Spleen (tissue), 13 donors: ENCODE results near the gene ZDHHC21. TPM values are rescaled to one million over a fixed set of nuclear protein-coding genes. Genes with fewer than 3 reads are reported as not detected.

Experiments used
- DNase-seq: peaks from one replicate; pipeline ENCODE4 v3.0.0-alpha.2; 2020
- H3K27ac ChIP-seq, 8 donors: fragments of 200-600 bp; sonication (generic) in 7 of 8; 1 replicate in 4 of 8; 2 replicates in 4 of 8; pipeline versions ENCODE4 v1.5.0 to v1.8.0; 2016 to 2021; ENCODE audit warnings: inconsistent platforms in 4 of 8, mild to moderate bottlenecking in 4 of 8, moderate library complexity in 1 of 8
- H3K27me3 ChIP-seq, 7 donors: fragments of 200-600 bp; sonication (generic) in 6 of 7; replicated peaks in 1 of 7; 1 replicate in 4 of 7; 2 replicates in 3 of 7; pipeline versions ENCODE4 v1.5.0 to v1.8.0; 2016 to 2021; ENCODE audit warnings: inconsistent platforms in 3 of 7, mild to moderate bottlenecking in 1 of 7
- H3K36me3 ChIP-seq, 6 donors: fragments of 200-600 bp; sonication (generic) in 5 of 6; 1 replicate in 4 of 6; 2 replicates in 2 of 6; pipeline versions ENCODE4 v1.5.0 to v1.8.0; 2016 to 2021; ENCODE audit warnings: inconsistent platforms in 2 of 6
- H3K4me1 ChIP-seq, 6 donors: fragments of 200-600 bp; sonication (generic) in 5 of 6; 1 replicate in 3 of 6; 2 replicates in 3 of 6; pipeline versions ENCODE4 v1.5.0 to v1.8.0; 2016 to 2021; ENCODE audit warnings: inconsistent platforms in 3 of 6
- H3K4me3 ChIP-seq, 8 donors: fragments of 200-600 bp; sonication (generic) in 7 of 8; 1 replicate in 4 of 8; 2 replicates in 4 of 8; pipeline versions ENCODE4 v1.5.0 to v1.8.0; 2016 to 2021; ENCODE audit warnings: inconsistent platforms in 4 of 8, mild to moderate bottlenecking in 4 of 8, moderate library complexity in 2 of 8
- H3K9me3 ChIP-seq, 8 donors: fragments of 200-600 bp; sonication (generic) in 7 of 8; 1 replicate in 4 of 8; 2 replicates in 4 of 8; pipeline versions ENCODE4 v1.5.0 to v1.8.0; 2016 to 2021; ENCODE audit warnings: inconsistent platforms in 4 of 8
- POLR2A ChIP-seq, 3 donors: fragments of 450-650 bp; IDR thresholded peaks; one replicate each; pipeline ENCODE4 v1.5.1; 2017; ENCODE audit warnings: antibody characterized with exemption in 3 of 3, mild to moderate bottlenecking in 1 of 3
- POLR2AphosphoS5 ChIP-seq, 3 donors: sonication (generic); formaldehyde crosslinking; IDR thresholded peaks; one replicate each; pipeline ENCODE4 v1.5.1; 2017; ENCODE audit warnings: antibody characterized with exemption in 3 of 3
- WGBS, 5 donors: extraction: QIAGEN DNeasy Blood & Tissue Kit in 3 of 5; methylation state at CpG; one replicate each; pipeline versions ENCODE4 v1.1.5 to v1.1.7; 2013 to 2018; 5-methylcytosine and 5-hydroxymethylcytosine counted together
- intact Hi-C: fragments of 100-400 bp; cut with DNase I; formaldehyde crosslinking; loops from one replicate; pipeline ENCODE4 v1.15.0; 2023; ENCODE audit warnings: low total_unique reads
- long read RNA-seq, 2 donors: transcript quantifications; one replicate each; lab custom pipeline, GENCODE V29; 2026
- polyA plus RNA-seq, 3 donors: library from polyadenylated mRNA; stranded (reverse); fragments of 200-250 nt; gene quantifications; one replicate each; pipeline ENCODE4 v1.2.1, GENCODE V29; 2013
- total RNA-seq, 7 donors: library from RNA; depleted of rRNA in 3 of 7; stranded (reverse); fragments of >200 nt in 3 of 7; fragmentation: NEBNext Ultra II Directional in 4 of 7; extraction: Animal tissue kit (Norgen Biotek cat#: 25700) in 4 of 7; gene quantifications; one replicate each; pipeline versions ENCODE4 v1.1.0 to v1.2.1, GENCODE V29; 2016 to 2021
- TF ChIP-seq, protein P1 (sequence below), 11 experiments: fragments of 200-600 bp in 7 of 11; fragments of 450-650 bp in 4 of 11; sonication (generic) in 4 of 11; IDR thresholded peaks in 8 of 11; conservative IDR thresholded peaks in 3 of 11; 1 replicate in 7 of 11; 2 replicates in 4 of 11; pipeline versions ENCODE4 v1.4.0 to v1.8.0; 2016 to 2021; ENCODE audit warnings: antibody characterized with exemption in 11 of 11, inconsistent platforms in 4 of 11, mild to moderate bottlenecking in 1 of 11
- donor health status: healthy with polysubstance abuse.
- donor health status: DM: no; HTN: no; CAD: no; lungs with moderate emphysema.
- donor health status: DM: no; HTN: no; CAD: no.
- donor health status: Bipolar disorder and iron deficiency.
- donor health status: healthy.
- donor health status: DM: no; HTN: no; CAD: no.
- donor health status: DM: yes; HTN: yes; CAD: no.

The ZDHHC21 gene, protein sequence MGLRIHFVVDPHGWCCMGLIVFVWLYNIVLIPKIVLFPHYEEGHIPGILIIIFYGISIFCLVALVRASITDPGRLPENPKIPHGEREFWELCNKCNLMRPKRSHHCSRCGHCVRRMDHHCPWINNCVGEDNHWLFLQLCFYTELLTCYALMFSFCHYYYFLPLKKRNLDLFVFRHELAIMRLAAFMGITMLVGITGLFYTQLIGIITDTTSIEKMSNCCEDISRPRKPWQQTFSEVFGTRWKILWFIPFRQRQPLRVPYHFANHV
- total RNA-seq (10 to 100 TPM; 17.6 to 30.7 (median 20.8) TPM), polyA plus RNA-seq (1 to 10 TPM; 4.9 to 7.6 (median 7.4) TPM)
- long read RNA-seq, donor 1, full-length matches to known transcripts: 1 of 1 reads
- long read RNA-seq, donor 1, partial matches to known transcripts: 0 of 1 reads
- long read RNA-seq, donor 1, other reads (novel, unspliced or antisense): 0 of 1 reads
- long read RNA-seq, donor 2, full-length matches to known transcripts: 1 of 1 reads
- long read RNA-seq, donor 2, partial matches to known transcripts: 0 of 1 reads
- long read RNA-seq, donor 2, other reads (novel, unspliced or antisense): 0 of 1 reads

DNA sequence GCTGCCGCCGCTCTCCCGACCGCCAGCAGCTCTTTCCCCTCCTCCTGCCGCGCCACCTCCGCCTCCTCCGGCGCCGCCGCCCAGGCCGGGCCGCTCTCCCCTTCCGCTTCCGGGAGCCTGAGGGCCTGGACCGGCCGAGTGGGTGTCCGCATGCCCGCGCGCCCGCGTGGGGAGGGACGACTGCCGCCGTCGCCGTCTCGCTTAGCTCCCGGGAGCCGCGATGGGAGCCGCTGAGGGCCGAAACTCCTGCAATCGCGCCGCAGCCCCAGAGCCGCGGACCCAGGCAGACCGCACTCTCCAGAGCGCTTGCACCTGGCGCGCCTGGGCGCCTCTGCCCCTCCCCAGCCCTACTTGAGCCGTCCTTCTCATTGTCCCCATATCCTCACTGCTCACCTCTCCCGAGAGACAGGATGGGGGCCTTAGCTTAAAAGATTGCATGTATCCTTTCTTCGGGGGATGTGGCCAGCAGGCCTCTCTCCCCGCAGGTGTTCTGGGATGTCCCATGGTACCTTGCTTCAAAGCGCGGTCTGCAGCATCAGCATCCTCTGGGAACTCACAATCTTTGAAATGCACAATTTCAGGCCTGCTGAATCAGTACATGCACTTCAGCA is at the start of gene ZDHHC21:
Gene ZDHHC21 (minus strand): TSS at position 182 of the 611 bp plus-strand sequence. CDS start 19,092 bp downstream, outside the sequence.
- Histone ChIP-seq H3K4me3 (peak within 1 kb of the TSS; percentile 57 to 91 (median 82)), H3K27ac (peak within 1 kb of the TSS in 7 of 8 donors; percentile 46 to 81 (median 70)), H3K27me3 (no peaks in the 10 kb centered on the region), H3K9me3 (no peaks in the 10 kb centered on the region), H3K4me1 (peaks cover 15 to 53% (median 34%) of the 10 kb centered on the region in 6 donors), H3K36me3 (peaks cover 0 to 18% (median 3%) of the 10 kb centered on the region in 6 donors)
- intact Hi-C loops: no loop called here
- DNase-seq: peak; percentile 94
- WGBS, 5 donors: 3 to 4% (median 4%) methylated on average over 28 to 50 of the region's 50 CpGs
- TF ChIP-seq, protein P1, sequence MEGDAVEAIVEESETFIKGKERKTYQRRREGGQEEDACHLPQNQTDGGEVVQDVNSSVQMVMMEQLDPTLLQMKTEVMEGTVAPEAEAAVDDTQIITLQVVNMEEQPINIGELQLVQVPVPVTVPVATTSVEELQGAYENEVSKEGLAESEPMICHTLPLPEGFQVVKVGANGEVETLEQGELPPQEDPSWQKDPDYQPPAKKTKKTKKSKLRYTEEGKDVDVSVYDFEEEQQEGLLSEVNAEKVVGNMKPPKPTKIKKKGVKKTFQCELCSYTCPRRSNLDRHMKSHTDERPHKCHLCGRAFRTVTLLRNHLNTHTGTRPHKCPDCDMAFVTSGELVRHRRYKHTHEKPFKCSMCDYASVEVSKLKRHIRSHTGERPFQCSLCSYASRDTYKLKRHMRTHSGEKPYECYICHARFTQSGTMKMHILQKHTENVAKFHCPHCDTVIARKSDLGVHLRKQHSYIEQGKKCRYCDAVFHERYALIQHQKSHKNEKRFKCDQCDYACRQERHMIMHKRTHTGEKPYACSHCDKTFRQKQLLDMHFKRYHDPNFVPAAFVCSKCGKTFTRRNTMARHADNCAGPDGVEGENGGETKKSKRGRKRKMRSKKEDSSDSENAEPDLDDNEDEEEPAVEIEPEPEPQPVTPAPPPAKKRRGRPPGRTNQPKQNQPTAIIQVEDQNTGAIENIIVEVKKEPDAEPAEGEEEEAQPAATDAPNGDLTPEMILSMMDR (IDR thresholded peaks at IDR 0.05 in 8 of 11, conservative IDR thresholded peaks at IDR 0.05 in 3 of 11): no peak
- TF ChIP-seq POLR2AphosphoS5 (IDR thresholded peaks at IDR 0.05): peak; percentile 88 to 90 (median 88)
- TF ChIP-seq POLR2A (IDR thresholded peaks at IDR 0.05): peak in 1 of 3 donors; percentile 37

DNA sequence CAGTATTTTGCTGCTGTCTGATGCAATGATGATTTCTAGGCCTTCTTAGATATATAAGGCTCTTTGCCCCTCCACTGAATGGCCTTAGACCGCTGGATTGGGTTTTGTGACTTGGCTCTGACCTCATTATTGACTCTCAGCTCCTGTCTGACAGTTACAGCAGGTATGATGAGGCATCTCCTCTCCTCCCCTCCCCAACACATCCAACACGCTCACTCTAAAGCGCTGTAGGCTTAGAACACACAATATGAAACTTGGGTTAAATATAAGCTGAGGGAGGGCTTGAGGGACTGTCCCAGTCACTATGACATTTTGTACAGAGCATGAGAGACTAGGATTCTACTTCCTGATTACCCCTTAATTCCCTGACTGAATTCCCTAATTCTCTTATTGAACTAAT is 48.1 kb upstream of the ZDHHC21 start:
- Histone ChIP-seq H3K9me3 (peaks cover 0 to 3% (median 0%) of the 10 kb centered on the region in 8 donors), H3K27me3 (peaks cover 0 to 13% (median 0%) of the 10 kb centered on the region in 7 donors), H3K4me3 (no peak overlapping the region), H3K27ac (no peak overlapping the region), H3K36me3 (no peaks in the 10 kb centered on the region), H3K4me1 (no peaks in the 10 kb centered on the region)
- WGBS, 5 donors: 81 to 94% (median 88%) methylated on average over 3 of the region's 3 CpGs
- DNase-seq: no peak
- TF ChIP-seq POLR2A (IDR thresholded peaks at IDR 0.05) (no peak), POLR2AphosphoS5 (IDR thresholded peaks at IDR 0.05) (no peak)
- TF ChIP-seq, protein P1 (IDR thresholded peaks at IDR 0.05 in 8 of 11, conservative IDR thresholded peaks at IDR 0.05 in 3 of 11): no peak
- intact Hi-C loops: no loop called here

DNA sequence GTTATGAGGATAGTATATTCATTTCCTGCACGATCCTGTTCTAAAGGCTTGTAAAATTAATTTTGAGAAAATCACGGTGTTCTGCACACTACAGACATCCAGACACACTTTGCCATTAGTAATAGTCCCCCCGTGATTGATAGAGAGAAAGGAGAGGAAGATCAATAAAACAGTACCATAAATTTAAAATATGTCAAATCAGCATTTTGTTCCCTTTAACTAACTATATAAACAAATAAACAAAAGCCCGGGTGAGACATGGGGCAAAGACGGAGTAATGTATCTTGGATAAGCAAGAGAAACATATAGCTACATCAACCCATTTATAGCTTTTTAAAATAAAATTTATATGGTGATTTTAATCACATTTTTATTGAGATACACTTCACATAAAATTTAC is 39.9 kb upstream of the ZDHHC21 start:
- TF ChIP-seq, protein P1 (IDR thresholded peaks at IDR 0.05 in 8 of 11, conservative IDR thresholded peaks at IDR 0.05 in 3 of 11): no peak
- TF ChIP-seq POLR2A (IDR thresholded peaks at IDR 0.05): no peak
- TF ChIP-seq POLR2AphosphoS5 (IDR thresholded peaks at IDR 0.05): no peak
- 67 to 94% (median 89%) methylated on average over 5 of the region's 5 CpGs for WGBS, 5 donors
- intact Hi-C loops: no loop called here

More for the DNA sequence above, 39.9 kb upstream of the ZDHHC21 start:
- no peak overlapping the region for H3K27ac ChIP-seq
- no peaks in the 10 kb centered on the region for H3K4me1 ChIP-seq
- no peaks in the 10 kb centered on the region for H3K9me3 ChIP-seq
- no peaks in the 10 kb centered on the region for H3K36me3 ChIP-seq
- H3K27me3 ChIP-seq: peaks cover 0 to 6% (median 0%) of the 10 kb centered on the region in 7 donors
- DNase-seq: no peak
- no peak overlapping the region for H3K4me3 ChIP-seq
